HCT116 (cell line): Measurements from ENCODE around the gene BAIAP2L2. TPM values are rescaled to one million over a fixed set of nuclear protein-coding genes. Genes with fewer than 3 reads are reported as not detected.

Experiments used
- ATAC-seq: fragments of 200-7000 bp; cut with Tn5 transposase; 2 replicates; pipeline ENCODE4 v1.9.1; 2020; ENCODE audit warnings: mild to moderate bottlenecking, moderate library complexity
- BruUV-seq: library from RNA; stranded (reverse); fragments of 400-500 nt; replicated peaks from 2 replicates; lab custom pipeline; 2021; lab: Mats Ljungman, UMichigan
- CTCF ChIA-PET: fragments of 300-600 bp; sonication (Branson Sonifier 250); formaldehyde crosslinking; loops from one replicate; lab custom pipeline; 2021; ENCODE audit warnings: antibody characterized with exemption; lab: Charles Lee
- POLR2A ChIA-PET: fragments of 300-600, 350-600 bp; sonication (Branson Sonifier 250); formaldehyde crosslinking; loops from one replicate; lab custom pipeline; 2021; ENCODE audit warnings: antibody characterized with exemption; lab: Charles Lee
- RAD21 ChIA-PET, 2 experiments: fragments of 300-600 bp; sonication (Branson Sonifier 250); formaldehyde crosslinking; loops; one replicate each; lab custom pipeline; 2023; ENCODE audit warnings: low total read pairs in 2 of 2; ENCODE audit not compliant: uncharacterized antibody in 2 of 2, unreplicated experiment in 2 of 2, low non-redundant PET in 1 of 2; lab: Charles Lee
- DNase-seq: peaks from one replicate; pipeline ENCODE4 v3.0.0-alpha.2; 2010; ENCODE audit warnings: low read depth, low spot score
- H2AFZ ChIP-seq: fragments of 200-600 bp; shearing (Covaris generic), sonication (generic); 2 replicates; pipeline ENCODE4 v1.6.1; 2017; ENCODE audit warnings: low read depth, mixed run types, mixed read lengths, antibody characterized with exemption, low read length; ENCODE audit not compliant: poor library complexity, severe bottlenecking
- H3K27ac ChIP-seq: 2 replicates; pipeline ENCODE4 v1.5.1; 2012; ENCODE audit warnings: low read depth, low read length
- H3K27me3 ChIP-seq: fragments of 200-600 bp; sonication (generic); 2 replicates; pipeline ENCODE4 v1.6.1; 2016; ENCODE audit warnings: mixed run types, low read length, mixed read lengths; ENCODE audit not compliant: insufficient read depth
- H3K36me3 ChIP-seq, 2 experiments: fragments of 200-500 bp in 1 of 2; fragments of 200-600 bp in 1 of 2; sonication (Bioruptor generic) in 1 of 2; sonication (generic) in 1 of 2; 2 replicates each; pipeline versions ENCODE4 v1.5.1 to v1.6.1; 2014 to 2016; ENCODE audit warnings: low read length in 2 of 2, inconsistent platforms in 1 of 2, mixed read lengths in 1 of 2, mixed run types in 1 of 2; ENCODE audit not compliant: insufficient read depth in 2 of 2, control insufficient read depth in 1 of 2
- H3K4me1 ChIP-seq, 2 experiments: fragments of 200-600 bp in 1 of 2; sonication (generic) in 1 of 2; 2 replicates each; pipeline versions ENCODE4 v1.5.1 to v1.6.1; 2012 to 2017; ENCODE audit warnings: low read length in 2 of 2, inconsistent platforms in 1 of 2, mild to moderate bottlenecking in 1 of 2, mixed read lengths in 1 of 2, mixed run types in 1 of 2, moderate library complexity in 1 of 2; ENCODE audit not compliant: insufficient read depth in 2 of 2, control insufficient read depth in 1 of 2
- H3K4me2 ChIP-seq: fragments of 200-600 bp; sonication (generic); 2 replicates; pipeline ENCODE4 v1.6.1; 2017; ENCODE audit warnings: mixed run types, low read length, mixed read lengths
- H3K4me3 ChIP-seq, 2 experiments: fragments of 200-600 bp in 1 of 2; sonication (generic) in 1 of 2; replicated peaks in 1 of 2; 2 replicates each; pipeline ENCODE4 v1.5.1; 2011 to 2016; ENCODE audit warnings: low read length in 2 of 2, control low read depth in 1 of 2, low read depth in 1 of 2, mild to moderate bottlenecking in 1 of 2, mixed read lengths in 1 of 2, mixed run types in 1 of 2
- H3K79me2 ChIP-seq: fragments of 200-600 bp; sonication (generic); 2 replicates; pipeline ENCODE4 v1.6.1; 2017; ENCODE audit warnings: mild to moderate bottlenecking, mixed run types, low read length, moderate library complexity, mixed read lengths; ENCODE audit not compliant: insufficient read depth
- H3K9ac ChIP-seq: fragments of 200-600 bp; sonication (generic); 2 replicates; pipeline ENCODE4 v1.6.1; 2016; ENCODE audit warnings: low read length, mixed read lengths
- H3K9me2 ChIP-seq: fragments of 200-600 bp; sonication (generic), shearing (Covaris generic); 2 replicates; pipeline ENCODE4 v1.6.1; 2017; ENCODE audit warnings: mixed run types, mild to moderate bottlenecking, moderate library complexity; ENCODE audit not compliant: insufficient read depth
- H3K9me3 ChIP-seq, 2 experiments: fragments of 200-500 bp in 1 of 2; fragments of 200-600 bp in 1 of 2; sonication (Bioruptor generic) in 1 of 2; sonication (generic) in 1 of 2; 2 replicates each; pipeline ENCODE4 v1.6.1; 2014 to 2017; ENCODE audit warnings: low read length in 2 of 2, mixed read lengths in 2 of 2, inconsistent platforms in 1 of 2, low read depth in 1 of 2, mild to moderate bottlenecking in 1 of 2, mixed run types in 1 of 2, moderate library complexity in 1 of 2; ENCODE audit not compliant: control insufficient read depth in 1 of 2, insufficient read depth in 1 of 2
- H4K20me1 ChIP-seq: fragments of 200-600 bp; sonication (generic), shearing (Covaris generic); 2 replicates; pipeline ENCODE4 v1.6.1; 2017; ENCODE audit warnings: mixed run types, mild to moderate bottlenecking, moderate library complexity; ENCODE audit not compliant: insufficient read depth
- CBX3 ChIP-seq: IDR thresholded peaks from 2 replicates; pipeline ENCODE4 v1.6.1; 2012; ENCODE audit warnings: low read depth
- CEBPB ChIP-seq: IDR thresholded peaks from 2 replicates; pipeline ENCODE4 v1.6.1; 2012; ENCODE audit warnings: low read depth
- EGR1 ChIP-seq: IDR thresholded peaks from 2 replicates; pipeline ENCODE4 v1.6.1; 2012; ENCODE audit warnings: low read depth
- ELF1 ChIP-seq: IDR thresholded peaks from 2 replicates; pipeline ENCODE4 v1.6.1; 2012; ENCODE audit warnings: low read depth, borderline replicate concordance
- EZH2phosphoT487 ChIP-seq: fragments of 200-600 bp; IDR thresholded peaks from 2 replicates; pipeline ENCODE4 v1.6.1; 2018; ENCODE audit warnings: antibody characterized with exemption, borderline replicate concordance
- FOSL1 ChIP-seq: IDR thresholded peaks from 2 replicates; pipeline ENCODE4 v1.6.1; 2012; ENCODE audit warnings: low read depth
- JUND ChIP-seq: IDR thresholded peaks from 2 replicates; pipeline ENCODE4 v1.6.1; 2012
- POLR2A ChIP-seq: IDR thresholded peaks from 2 replicates; pipeline ENCODE4 v1.7.0; 2011; ENCODE audit warnings: borderline replicate concordance; ENCODE audit not compliant: insufficient read depth, insufficient read length; ENCODE audit errors: extremely low read depth
- POLR2AphosphoS5 ChIP-seq: IDR thresholded peaks from 2 replicates; pipeline ENCODE4 v1.6.1; 2011; ENCODE audit warnings: mild to moderate bottlenecking, low read depth, low read length, moderate library complexity
- RAD21 ChIP-seq: IDR thresholded peaks from 2 replicates; pipeline ENCODE4 v1.6.1; 2012; ENCODE audit warnings: low read depth, mild to moderate bottlenecking
- SIN3A ChIP-seq: IDR thresholded peaks from 2 replicates; pipeline ENCODE4 v1.6.1; 2012; ENCODE audit warnings: low read depth
- SRF ChIP-seq: IDR thresholded peaks from 2 replicates; pipeline ENCODE4 v1.6.1; 2012; ENCODE audit warnings: low read depth
- TCF7L2 ChIP-seq: IDR thresholded peaks from 2 replicates; pipeline ENCODE4 v1.7.0; 2011; ENCODE audit warnings: borderline replicate concordance, inconsistent platforms; ENCODE audit not compliant: insufficient read depth, insufficient read length; ENCODE audit errors: extremely low read depth
- YY1 ChIP-seq: IDR thresholded peaks from 2 replicates; pipeline ENCODE4 v1.6.1; 2011; ENCODE audit warnings: low read length, low read depth, moderate library complexity, mild to moderate bottlenecking; ENCODE audit not compliant: insufficient replicate concordance; ENCODE audit errors: extremely low read depth
- ZFX ChIP-seq: fragments of 450-650 bp; IDR thresholded peaks from 2 replicates; pipeline ENCODE4 v1.6.1; 2017
- ZNF274 ChIP-seq: fragments of 200-500 bp; sonication (Bioruptor generic); IDR thresholded peaks from 2 replicates; pipeline ENCODE4 v1.6.1; 2014; ENCODE audit warnings: mild to moderate bottlenecking, low read depth, low read length, inconsistent platforms
- intact Hi-C: fragments of 100-400 bp; cut with micrococcal nuclease; formaldehyde crosslinking; loops from 2 replicates; pipeline ENCODE4 v1.10.0; 2022
- total RNA-seq: library from RNA; stranded (reverse); gene quantifications from one replicate; pipeline ENCODE4 v1.2.1, GENCODE V29; 2021; ENCODE audit not compliant: unreplicated experiment
- TF ChIP-seq, protein P1 (sequence below), 3 experiments: fragments of 200-600 bp in 1 of 3; sonication (generic) in 1 of 3; IDR thresholded peaks in 2 of 3; conservative IDR thresholded peaks in 1 of 3; 2 replicates each; pipeline ENCODE4 v1.5.1; 2012 to 2017; ENCODE audit warnings: low read depth in 2 of 3, low read length in 2 of 3, antibody characterized with exemption in 1 of 3, borderline replicate concordance in 1 of 3, control low read depth in 1 of 3, mild to moderate bottlenecking in 1 of 3, mixed read lengths in 1 of 3, mixed run types in 1 of 3, moderate library complexity in 1 of 3; ENCODE audit not compliant: insufficient read depth in 1 of 3

Gene BAIAP2L2
- total RNA-seq, 1 experiment from 2014 or later: 1.0 TPM

DNA sequence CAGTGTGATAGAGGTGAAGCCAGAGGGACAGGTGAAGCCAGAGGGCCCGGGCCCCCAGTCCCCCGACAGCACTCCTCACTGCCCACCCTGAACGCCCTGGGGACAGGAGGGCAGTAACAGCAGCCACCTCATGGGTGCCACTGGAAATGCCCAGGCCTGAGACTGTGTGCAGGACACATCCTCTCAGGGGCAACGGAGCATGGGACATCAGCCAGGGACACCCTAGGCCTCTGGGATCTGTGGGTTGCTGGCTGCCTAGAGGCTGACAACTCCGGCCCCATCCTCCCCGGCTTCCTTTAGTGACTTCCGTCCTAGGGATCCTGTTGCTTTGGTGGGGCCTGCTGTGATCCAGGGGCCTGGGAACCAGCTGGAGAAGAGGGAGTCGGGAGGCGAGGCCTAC is 17.4 kb upstream of the BAIAP2L2 start:
- H3K79me2 ChIP-seq: no peaks in the 10 kb centered on the region
- no peak overlapping the region for H2AFZ ChIP-seq
- no peaks in the 10 kb centered on the region for H3K9me3 ChIP-seq
- H3K36me3 ChIP-seq: no peaks in the 10 kb centered on the region
- ChIA-PET POLR2A (no interaction called here), RAD21 (no interaction called here), CTCF (no interaction called here)
- no TSS peak for BruUV-seq
- intact Hi-C loops: no loop called here
- no peak for ATAC-seq
- DNase-seq: no peak
- H3K4me2 ChIP-seq: no peak overlapping the region
- peaks cover 5 to 9% of the 10 kb centered on the region in 2 experiments; a peak in 3 of 4 replicates for H3K4me1 ChIP-seq
- TF ChIP-seq SIN3A (no peak), FOSL1 (no peak), EGR1 (no peak), ZNF274 (no peak), CEBPB (no peak), CBX3 (no peak)
- H3K9me2 ChIP-seq: no peaks in the 10 kb centered on the region
- H3K27ac ChIP-seq: no peak overlapping the region
- H4K20me1 ChIP-seq: no peaks in the 10 kb centered on the region
- H3K27me3 ChIP-seq: no peaks in the 10 kb centered on the region
- H3K4me3 ChIP-seq: no peak overlapping the region
- no peak overlapping the region for H3K9ac ChIP-seq

DNA sequence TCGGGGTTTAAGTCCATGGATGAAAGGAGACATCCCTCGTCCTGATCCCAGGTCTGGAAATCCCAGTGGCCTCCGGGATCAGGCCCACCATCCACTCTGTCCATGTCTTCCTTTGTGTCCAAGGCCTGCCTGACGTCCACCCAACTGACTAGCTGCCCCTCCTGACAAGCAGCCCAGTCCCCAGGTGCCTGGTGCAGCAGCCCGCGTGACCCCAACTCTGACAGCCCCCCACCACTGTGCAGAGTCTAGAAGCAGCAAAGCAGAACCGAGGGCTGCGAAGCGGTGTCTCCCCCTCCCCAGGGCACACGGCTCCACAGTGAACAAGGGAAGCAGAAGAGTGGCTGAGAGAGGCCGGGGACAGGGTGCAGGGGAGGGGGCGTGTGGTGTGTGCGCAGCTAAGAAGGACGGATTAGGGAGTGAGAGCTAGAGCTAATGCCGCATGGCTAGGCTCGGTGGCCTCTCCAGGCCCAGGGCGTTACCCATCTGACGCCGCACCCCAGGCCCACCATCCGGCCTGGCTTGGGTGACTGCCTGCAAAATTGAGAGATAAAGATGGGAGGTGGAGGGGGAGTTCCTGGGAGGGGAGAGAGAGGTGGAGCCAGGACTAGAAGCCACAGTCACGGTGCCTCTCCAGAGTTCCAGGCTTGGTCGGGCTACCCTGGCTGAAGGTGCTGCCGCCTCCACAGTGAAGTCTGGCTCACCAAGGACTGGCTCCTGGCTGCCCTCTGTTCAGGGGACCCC is 16.6 kb upstream of the BAIAP2L2 start:
- intact Hi-C loops: no loop called here
- Histone ChIP-seq H2AFZ (no peak overlapping the region), H3K36me3 (no peaks in the 10 kb centered on the region), H4K20me1 (no peaks in the 10 kb centered on the region), H3K27me3 (no peaks in the 10 kb centered on the region), H3K9me2 (no peaks in the 10 kb centered on the region), H3K9me3 (no peaks in the 10 kb centered on the region), H3K4me2 (no peak overlapping the region), H3K79me2 (no peaks in the 10 kb centered on the region), H3K27ac (no peak overlapping the region), H3K4me1 (peaks cover 5 to 10% of the 10 kb centered on the region in 2 experiments; a peak in 3 of 4 replicates), H3K9ac (no peak overlapping the region), H3K4me3 (no peak overlapping the region)
- no peak for ATAC-seq
- no peak for DNase-seq
- ChIA-PET POLR2A (no interaction called here), RAD21 (no interaction called here), CTCF (no interaction called here)
- BruUV-seq: no TSS peak
- TF ChIP-seq TCF7L2 (no peak), CEBPB (no peak), ZFX (no peak), POLR2AphosphoS5 (no peak), SIN3A (no peak), JUND (no peak), YY1 (no peak), EGR1 (no peak), EZH2phosphoT487 (no peak), RAD21 (no peak), SRF (no peak), ELF1 (no peak), POLR2A (no peak), CBX3 (no peak)
- TF ChIP-seq, protein P1, sequence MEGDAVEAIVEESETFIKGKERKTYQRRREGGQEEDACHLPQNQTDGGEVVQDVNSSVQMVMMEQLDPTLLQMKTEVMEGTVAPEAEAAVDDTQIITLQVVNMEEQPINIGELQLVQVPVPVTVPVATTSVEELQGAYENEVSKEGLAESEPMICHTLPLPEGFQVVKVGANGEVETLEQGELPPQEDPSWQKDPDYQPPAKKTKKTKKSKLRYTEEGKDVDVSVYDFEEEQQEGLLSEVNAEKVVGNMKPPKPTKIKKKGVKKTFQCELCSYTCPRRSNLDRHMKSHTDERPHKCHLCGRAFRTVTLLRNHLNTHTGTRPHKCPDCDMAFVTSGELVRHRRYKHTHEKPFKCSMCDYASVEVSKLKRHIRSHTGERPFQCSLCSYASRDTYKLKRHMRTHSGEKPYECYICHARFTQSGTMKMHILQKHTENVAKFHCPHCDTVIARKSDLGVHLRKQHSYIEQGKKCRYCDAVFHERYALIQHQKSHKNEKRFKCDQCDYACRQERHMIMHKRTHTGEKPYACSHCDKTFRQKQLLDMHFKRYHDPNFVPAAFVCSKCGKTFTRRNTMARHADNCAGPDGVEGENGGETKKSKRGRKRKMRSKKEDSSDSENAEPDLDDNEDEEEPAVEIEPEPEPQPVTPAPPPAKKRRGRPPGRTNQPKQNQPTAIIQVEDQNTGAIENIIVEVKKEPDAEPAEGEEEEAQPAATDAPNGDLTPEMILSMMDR (IDR thresholded peaks at IDR 0.05 in 2 of 3, conservative IDR thresholded peaks at IDR 0.05 in 1 of 3; ENCODE audit: borderline replicate concordance in 1 of 3, insufficient read depth in 1 of 3, low read depth in 2 of 3, low read length in 2 of 3): no peak
